SK-N-SH treated with all-trans-retinoic acid at 6 μM for 48 hours (cell line): Measurements from ENCODE around the gene FYCO1.

Experiments used
- ATAC-seq: fragments of 200-7000 bp; cut with Tn5 transposase; 3 replicates; pipeline ENCODE4 v1.9.1; 2020; ENCODE audit warnings: mild to moderate bottlenecking, moderate library complexity
- BACH2 ChIP-seq: fragments of 250-450 bp; sonication (Bioruptor Pico); IDR thresholded peaks from 2 replicates; pipeline ENCODE4 v1.9.0; 2021; ENCODE audit warnings: mild to moderate bottlenecking, borderline replicate concordance
- CREB5 ChIP-seq: fragments of 250-450 bp; sonication (Bioruptor Pico); IDR thresholded peaks from 2 replicates; pipeline ENCODE4 v1.5.1; 2020; ENCODE audit warnings: low read depth, mild to moderate bottlenecking, moderate library complexity
- CSDC2 ChIP-seq: fragments of 250-450 bp; sonication (Bioruptor Pico); IDR thresholded peaks from 2 replicates; pipeline ENCODE4 v1.5.0; 2020; ENCODE audit warnings: mild to moderate bottlenecking, moderate library complexity
- CSRNP3 ChIP-seq: fragments of 250-450 bp; sonication (Bioruptor Pico); IDR thresholded peaks from 2 replicates; pipeline ENCODE4 v1.5.1; 2021; ENCODE audit warnings: mild to moderate bottlenecking, moderate library complexity
- ESRRG ChIP-seq: fragments of 250-450 bp; sonication (Bioruptor Pico); IDR thresholded peaks from 2 replicates; pipeline ENCODE4 v1.6.1; 2021; ENCODE audit warnings: mild to moderate bottlenecking
- GLIS3 ChIP-seq: fragments of 250-450 bp; sonication (Bioruptor Pico); IDR thresholded peaks from 2 replicates; pipeline ENCODE4 v1.5.0; 2020; ENCODE audit warnings: mild to moderate bottlenecking, moderate library complexity
- ISL1 ChIP-seq: fragments of 250-450 bp; sonication (Bioruptor Pico); IDR thresholded peaks from 2 replicates; pipeline ENCODE4 v2.1.2; 2022; ENCODE audit warnings: mild to moderate bottlenecking, moderate library complexity
- OSR1 ChIP-seq: fragments of 250-450 bp; sonication (Bioruptor Pico); IDR thresholded peaks from 2 replicates; pipeline ENCODE4 v1.8.0; 2022; ENCODE audit warnings: moderate library complexity, mild to moderate bottlenecking, inconsistent platforms
- PATZ1 ChIP-seq: fragments of 250-450 bp; sonication (Bioruptor Pico); IDR thresholded peaks from 2 replicates; pipeline ENCODE4 v1.8.0; 2020; ENCODE audit warnings: mild to moderate bottlenecking, moderate library complexity, borderline replicate concordance
- PPARA ChIP-seq: fragments of 250-450 bp; sonication (Bioruptor Pico); IDR thresholded peaks from 2 replicates; pipeline ENCODE4 v1.5.0; 2020; ENCODE audit warnings: mild to moderate bottlenecking, borderline replicate concordance
- RARB ChIP-seq: fragments of 250-450 bp; sonication (Bioruptor Pico); IDR thresholded peaks from 2 replicates; pipeline ENCODE4 v1.8.0; 2021; ENCODE audit warnings: mild to moderate bottlenecking, moderate library complexity
- SNAI2 ChIP-seq: fragments of 250-450 bp; sonication (Bioruptor Pico); IDR thresholded peaks from 2 replicates; pipeline ENCODE4 v1.5.0; 2020; ENCODE audit warnings: mild to moderate bottlenecking, moderate library complexity
- TCF4 ChIP-seq: fragments of 250-450 bp; sonication (Bioruptor Pico); IDR thresholded peaks from 2 replicates; pipeline ENCODE4 v1.8.0; 2021; ENCODE audit warnings: mild to moderate bottlenecking, moderate library complexity, borderline replicate concordance
- TOX ChIP-seq: fragments of 250-450 bp; sonication (Bioruptor Pico); IDR thresholded peaks from 2 replicates; pipeline ENCODE4 v1.8.0; 2021; ENCODE audit warnings: mild to moderate bottlenecking, moderate library complexity, borderline replicate concordance
- TSHZ2 ChIP-seq: fragments of 250-450 bp; sonication (Bioruptor Pico); IDR thresholded peaks from 2 replicates; pipeline ENCODE4 v1.5.0; 2020; ENCODE audit warnings: mild to moderate bottlenecking, moderate library complexity
- ZC3H10 ChIP-seq: fragments of 250-450 bp; sonication (Bioruptor Pico); IDR thresholded peaks from 2 replicates; pipeline ENCODE4 v1.5.1; 2021; ENCODE audit warnings: mild to moderate bottlenecking, moderate library complexity
- ZFP3 ChIP-seq: fragments of 250-450 bp; sonication (Bioruptor Pico); IDR thresholded peaks from 2 replicates; pipeline ENCODE4 v1.5.0; 2020; ENCODE audit warnings: mild to moderate bottlenecking, moderate library complexity
- ZFP30 ChIP-seq: fragments of 450-650 bp; formaldehyde crosslinking; IDR thresholded peaks from 2 replicates; pipeline ENCODE4 v1.5.0; 2022; ENCODE audit warnings: mild to moderate bottlenecking, moderate library complexity
- ZNF70 ChIP-seq: fragments of 450-650 bp; formaldehyde crosslinking; IDR thresholded peaks from 2 replicates; pipeline ENCODE4 v1.5.0; 2020; ENCODE audit warnings: mild to moderate bottlenecking, moderate library complexity
- ZNF8 ChIP-seq: fragments of 450-650 bp; formaldehyde crosslinking; IDR thresholded peaks from 2 replicates; pipeline ENCODE4 v1.5.0; 2020; ENCODE audit warnings: mild to moderate bottlenecking, moderate library complexity

FYCO1 gene

GRCh38 chr3:45960289-45960688 is 35.3 kb downstream of the FYCO1 start:
- TF ChIP-seq ZC3H10: no peak
- no peak for TF ChIP-seq GLIS3 (CRISPR knock-in tag)
- no peak for TF ChIP-seq ESRRG (CRISPR knock-in tag)
- TF ChIP-seq CSRNP3 (CRISPR knock-in tag): no peak
- TF ChIP-seq RARB (CRISPR knock-in tag): no peak
- TF ChIP-seq TCF4 (CRISPR knock-in tag): no peak
- TF ChIP-seq ZNF8 (CRISPR knock-in tag): no peak
- no peak for TF ChIP-seq PPARA
- no peak for TF ChIP-seq TOX (CRISPR knock-in tag)
- no peak for TF ChIP-seq CREB5 (CRISPR knock-in tag)
- no peak for TF ChIP-seq OSR1
- TF ChIP-seq CSDC2 (CRISPR knock-in tag): no peak
- TF ChIP-seq BACH2 (CRISPR knock-in tag): no peak
- TF ChIP-seq ZNF70 (CRISPR knock-in tag): no peak
- TF ChIP-seq PATZ1 (CRISPR knock-in tag): no peak
- TF ChIP-seq SNAI2: no peak
- TF ChIP-seq ZFP30 (CRISPR knock-in tag): no peak
- no peak for ATAC-seq

- no peak for ATAC-seq
- no peak for TF ChIP-seq CSDC2 (CRISPR knock-in tag)
- no peak for TF ChIP-seq CREB5 (CRISPR knock-in tag)
- TF ChIP-seq TCF4 (CRISPR knock-in tag): no peak
- TF ChIP-seq TOX (CRISPR knock-in tag): no peak
- TF ChIP-seq PATZ1 (CRISPR knock-in tag): no peak
Observed at GRCh38 chr3:45959201-45959600, 36.4 kb downstream of the FYCO1 start.

GRCh38 chr3:45958321-45958791 is 37.3 kb downstream of the FYCO1 start:
- TF ChIP-seq CSRNP3 (CRISPR knock-in tag) (no peak), ZFP3 (CRISPR knock-in tag) (no peak), ZNF70 (CRISPR knock-in tag) (no peak), ZC3H10 (no peak), TSHZ2 (CRISPR knock-in tag) (no peak), BACH2 (CRISPR knock-in tag) (no peak), TOX (CRISPR knock-in tag) (no peak), CSDC2 (CRISPR knock-in tag) (no peak), ZFP30 (CRISPR knock-in tag) (no peak), PPARA (no peak), TCF4 (CRISPR knock-in tag) (no peak), ISL1 (no peak), ZNF8 (CRISPR knock-in tag) (no peak)
- TF ChIP-seq, all 23 proteins: peak for 0
- no peak for ATAC-seq
